IPS-18c (cell line): Measurements from ENCODE around the gene LRRC14B.

Experiments
- H3K4me3 ChIP-seq: 2 replicates; pipeline ENCODE4 v1.7.0; 2013; ENCODE audit warnings: low read depth, mild to moderate bottlenecking, low read length, moderate library complexity; ENCODE audit not compliant: insufficient read depth
- H3K9me3 ChIP-seq: one replicate; pipeline ENCODE4 v1.6.1; 2013; ENCODE audit warnings: mild to moderate bottlenecking, low read length, moderate library complexity; ENCODE audit not compliant: control insufficient read depth, insufficient read depth

The LRRC14B gene

GRCh38 chr5:185095-186070 is 5.9 kb upstream of the LRRC14B start:
- Histone ChIP-seq H3K4me3 (no peak overlapping the region), H3K9me3 (no peaks in the 10 kb centered on the region)

- Histone ChIP-seq H3K9me3 (no peaks in the 10 kb centered on the region), H3K4me3 (no peak overlapping the region)
These were observed 4.9 kb upstream of the LRRC14B start for GRCh38 chr5:186091-187041.

GRCh38 chr5:187042-187431 is 4.3 kb upstream of the LRRC14B start:
- no peak overlapping the region for H3K4me3 ChIP-seq
- no peaks in the 10 kb centered on the region for H3K9me3 ChIP-seq

GRCh38 chr5:187617-188451 is 3.5 kb upstream of the LRRC14B start:
- Histone ChIP-seq H3K9me3 (no peaks in the 10 kb centered on the region), H3K4me3 (no peak overlapping the region)

- no peak overlapping the region; the same call in 1 of the 2 replicates for H3K4me3 ChIP-seq
- H3K9me3 ChIP-seq = no peaks in the 10 kb centered on the region
These were observed 2.5 kb upstream of the LRRC14B start for GRCh38 chr5:188488-189481.

- Histone ChIP-seq H3K4me3 (no peak overlapping the region), H3K9me3 (no peaks in the 10 kb centered on the region)
These were observed 1.8 kb upstream of the LRRC14B start for GRCh38 chr5:189486-189885.

- H3K9me3 ChIP-seq = no peaks in the 10 kb centered on the region
- no peak overlapping the region for H3K4me3 ChIP-seq
These were observed 1.3 kb upstream of the LRRC14B start for GRCh38 chr5:189976-190365.

- Histone ChIP-seq H3K9me3 (no peaks in the 10 kb centered on the region), H3K4me3 (no peak overlapping the region)
These were observed 794 bp upstream of the LRRC14B start for GRCh38 chr5:190366-191035.

- no peaks in the 10 kb centered on the region for H3K9me3 ChIP-seq
- H3K4me3 ChIP-seq = no peak overlapping the region
These were observed 825 bp downstream of the LRRC14B start for GRCh38 chr5:191949-192690.

- H3K9me3 ChIP-seq = no peaks in the 10 kb centered on the region
- H3K4me3 ChIP-seq = no peak overlapping the region
These were observed 1.3 kb downstream of the LRRC14B start for GRCh38 chr5:192691-192969.

GRCh38 chr5:192970-193831 is 1.9 kb downstream of the LRRC14B start:
- Histone ChIP-seq H3K9me3 (no peaks in the 10 kb centered on the region), H3K4me3 (no peak overlapping the region)

GRCh38 chr5:194102-194501 is 2.8 kb downstream of the LRRC14B start:
- H3K4me3 ChIP-seq = no peak overlapping the region
- no peaks in the 10 kb centered on the region for H3K9me3 ChIP-seq

GRCh38 chr5:194603-195209 is 3.4 kb downstream of the LRRC14B start:
- no peak overlapping the region for H3K4me3 ChIP-seq
- no peaks in the 10 kb centered on the region for H3K9me3 ChIP-seq
